Heart left ventricle (tissue), 13 donors: ENCODE results near the gene ABR.

Experiments
- CTCF ChIP-seq, 12 donors: fragments of 200-600 bp; sonication (generic) in 4 of 12; IDR thresholded peaks; one replicate each; pipeline versions ENCODE4 v1.5.0 to v1.8.0; 2018 to 2022; ENCODE audit warnings: antibody characterized with exemption in 12 of 12, mild to moderate bottlenecking in 5 of 12
- POLR2A ChIP-seq, 2 donors: fragments of 450-650 bp; IDR thresholded peaks; one replicate each; pipeline ENCODE4 v1.6.1; 2017; ENCODE audit warnings: antibody characterized with exemption in 2 of 2, mild to moderate bottlenecking in 2 of 2, moderate library complexity in 2 of 2
- donor health status: ischemic (EF 13 %, LVEDD 7.1; RV severe dilation, severe dysfunction).
- donor health status: DM: no; HTN: yes; CAD: no.
- donor health status: DM: no; HTN: no; CAD: no.
- donor health status: ischemic (EF 25% LVEDD 6.9; RV normal size, moderate dysfunction).
- donor health status: ischemic (EF 25% LVEDD 5.7; RV mildly dilated, moderate dysfunction).
- donor health status: ischemic (EF 35%, LVEDD 5.7; RV mildly dilated, moderate dysfunction).
- donor health status: nonischemic (EF 11% LVEDD 7.7; RV severe dilation, severe dysfunction).
- donor health status: DM: yes; HTN: yes; CAD: no.
- donor health status: PGD.
- donor health status: ischemic (EF 29% LVEDD 5.4; RV normal size, mild dysfunction).
- donor health status: nonischemic (EF 23%, LVEDD 6.1; RV moderate dilation, normal function).

GRCh38 chr17:1027044-1027443, 152.7 kb downstream of the ABR start:
- no peak for TF ChIP-seq POLR2A (IDR thresholded peaks at IDR 0.05)
- TF ChIP-seq CTCF (IDR thresholded peaks at IDR 0.05) = no peak
